ENCODE measurements around the gene COX7C. TPM values are rescaled to one million over a fixed set of nuclear protein-coding genes. Genes with fewer than 3 reads are reported as not detected.

COX7C gene
- total RNA-seq, 1 donor from 2014 or later: 617 TPM

DNA sequence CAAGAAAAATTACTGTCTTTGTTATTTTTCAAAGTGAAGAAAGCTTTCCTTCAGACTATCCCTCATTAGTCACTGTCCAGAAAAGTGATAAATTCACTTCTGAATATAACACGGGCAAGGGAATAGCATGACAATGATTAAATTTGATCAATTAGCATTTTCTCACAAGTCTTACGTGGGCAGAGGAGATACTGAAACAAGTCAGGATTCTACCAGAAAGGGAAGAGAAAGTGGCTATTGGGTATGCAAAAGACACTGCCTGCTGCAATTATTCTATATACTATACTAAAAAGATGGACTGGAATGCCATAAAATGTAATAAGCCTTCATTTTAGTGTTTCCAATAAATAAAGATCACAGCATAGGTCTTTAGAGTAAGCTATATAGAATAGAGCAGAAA is 7.4 kb downstream of the COX7C start:
- peaks cover 5% of the 10 kb centered on the region for H3K27me3 Mint-ChIP-seq
- TF ChIP-seq, protein P1, sequence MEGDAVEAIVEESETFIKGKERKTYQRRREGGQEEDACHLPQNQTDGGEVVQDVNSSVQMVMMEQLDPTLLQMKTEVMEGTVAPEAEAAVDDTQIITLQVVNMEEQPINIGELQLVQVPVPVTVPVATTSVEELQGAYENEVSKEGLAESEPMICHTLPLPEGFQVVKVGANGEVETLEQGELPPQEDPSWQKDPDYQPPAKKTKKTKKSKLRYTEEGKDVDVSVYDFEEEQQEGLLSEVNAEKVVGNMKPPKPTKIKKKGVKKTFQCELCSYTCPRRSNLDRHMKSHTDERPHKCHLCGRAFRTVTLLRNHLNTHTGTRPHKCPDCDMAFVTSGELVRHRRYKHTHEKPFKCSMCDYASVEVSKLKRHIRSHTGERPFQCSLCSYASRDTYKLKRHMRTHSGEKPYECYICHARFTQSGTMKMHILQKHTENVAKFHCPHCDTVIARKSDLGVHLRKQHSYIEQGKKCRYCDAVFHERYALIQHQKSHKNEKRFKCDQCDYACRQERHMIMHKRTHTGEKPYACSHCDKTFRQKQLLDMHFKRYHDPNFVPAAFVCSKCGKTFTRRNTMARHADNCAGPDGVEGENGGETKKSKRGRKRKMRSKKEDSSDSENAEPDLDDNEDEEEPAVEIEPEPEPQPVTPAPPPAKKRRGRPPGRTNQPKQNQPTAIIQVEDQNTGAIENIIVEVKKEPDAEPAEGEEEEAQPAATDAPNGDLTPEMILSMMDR (conservative IDR thresholded peaks at IDR 0.05): no peak
- H3K9me3 Mint-ChIP-seq: no peaks in the 10 kb centered on the region
- H3K36me3 Mint-ChIP-seq: peaks cover 26% of the 10 kb centered on the region
- no peak for DNase-seq (ENCODE audit: extremely low spot score, unreplicated experiment)
- H3K4me1 Mint-ChIP-seq (ENCODE audit: unreplicated experiment): peaks cover 2% of the 10 kb centered on the region
- H3K27ac Mint-ChIP-seq: no peak overlapping the region
- no peak overlapping the region for H3K4me3 Mint-ChIP-seq

DNA sequence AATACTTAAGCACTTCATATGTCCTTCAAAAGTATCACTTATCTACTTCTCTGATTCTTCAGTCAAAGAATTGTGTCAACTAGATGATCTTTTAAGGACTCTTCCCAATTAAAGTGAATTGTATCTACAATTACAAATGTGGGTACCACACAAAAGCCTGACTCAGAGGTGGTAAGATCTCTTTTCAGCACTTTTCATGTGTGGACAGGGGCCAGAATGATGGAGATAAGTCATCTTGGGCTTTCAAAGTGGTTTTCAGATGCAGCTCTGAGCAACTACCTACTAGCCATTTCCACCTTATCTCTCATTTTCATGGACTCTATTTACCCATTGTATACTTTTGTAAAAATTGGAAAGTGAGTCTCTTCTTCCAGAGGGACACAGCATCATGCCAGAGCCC is 8.4 kb downstream of the COX7C start:
- TF ChIP-seq, protein P1 (conservative IDR thresholded peaks at IDR 0.05): no peak
- Mint-ChIP-seq H3K27ac (no peak overlapping the region), H3K4me3 (no peak overlapping the region), H3K27me3 (peaks cover 5% of the 10 kb centered on the region), H3K4me1 (ENCODE audit: unreplicated experiment) (no peaks in the 10 kb centered on the region), H3K36me3 (peaks cover 16% of the 10 kb centered on the region), H3K9me3 (no peaks in the 10 kb centered on the region)
- no peak for DNase-seq (ENCODE audit: extremely low spot score, unreplicated experiment)

DNA sequence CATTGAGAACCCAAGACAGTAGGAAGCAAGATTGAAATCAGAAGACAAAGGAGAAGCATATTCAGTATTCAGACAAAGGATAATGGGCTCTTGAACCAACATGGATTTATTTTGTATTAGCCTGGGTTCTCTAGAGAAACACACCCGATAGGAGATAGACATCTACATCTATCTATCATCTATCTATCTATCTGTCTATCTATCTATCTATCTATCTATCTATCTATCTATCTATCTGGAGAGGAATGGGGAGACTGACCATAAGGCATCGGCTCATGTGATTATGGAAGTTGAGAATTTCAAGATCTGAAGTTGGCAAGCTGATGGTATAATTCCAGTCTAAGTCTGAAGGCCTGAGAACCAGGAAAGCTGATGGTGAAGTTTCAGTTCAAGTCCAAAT is 13.4 kb downstream of the COX7C start:
- no peak overlapping the region for H3K4me3 Mint-ChIP-seq
- TF ChIP-seq, protein P1 (conservative IDR thresholded peaks at IDR 0.05): no peak
- H3K9me3 Mint-ChIP-seq: no peaks in the 10 kb centered on the region
- no peaks in the 10 kb centered on the region for H3K36me3 Mint-ChIP-seq
- no peak overlapping the region for H3K27ac Mint-ChIP-seq
- peaks cover 5% of the 10 kb centered on the region for H3K27me3 Mint-ChIP-seq
- no peak for DNase-seq (ENCODE audit: extremely low spot score, unreplicated experiment)
- H3K4me1 Mint-ChIP-seq (ENCODE audit: unreplicated experiment): no peaks in the 10 kb centered on the region

DNA sequence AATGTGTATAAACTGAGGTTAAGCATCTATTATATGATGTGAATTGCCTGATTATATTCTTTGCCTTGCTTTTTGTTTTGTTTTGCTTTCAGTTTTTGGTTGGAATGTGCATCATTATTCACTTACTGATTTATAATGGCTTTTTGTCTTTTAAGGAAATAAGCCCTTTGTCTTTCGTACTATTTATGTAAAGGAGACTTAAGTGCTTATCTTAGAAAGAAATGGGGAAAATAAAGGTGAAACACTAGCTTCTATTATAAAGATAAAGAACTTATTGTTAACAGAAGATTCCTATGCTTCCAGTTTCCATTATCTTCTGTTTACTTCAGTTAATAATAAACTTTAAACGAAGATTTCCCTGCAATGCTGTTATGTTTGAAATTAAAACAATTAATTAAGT is 23.3 kb downstream of the COX7C start:
- TF ChIP-seq, protein P1 (conservative IDR thresholded peaks at IDR 0.05): no peak
- H3K4me1 Mint-ChIP-seq (ENCODE audit: unreplicated experiment): no peaks in the 10 kb centered on the region
- H3K9me3 Mint-ChIP-seq: no peaks in the 10 kb centered on the region
- H3K4me3 Mint-ChIP-seq: no peak overlapping the region
- H3K27me3 Mint-ChIP-seq: no peaks in the 10 kb centered on the region
- H3K36me3 Mint-ChIP-seq: no peaks in the 10 kb centered on the region
- no peak overlapping the region for H3K27ac Mint-ChIP-seq
- no peak for DNase-seq (ENCODE audit: extremely low spot score, unreplicated experiment)

DNA sequence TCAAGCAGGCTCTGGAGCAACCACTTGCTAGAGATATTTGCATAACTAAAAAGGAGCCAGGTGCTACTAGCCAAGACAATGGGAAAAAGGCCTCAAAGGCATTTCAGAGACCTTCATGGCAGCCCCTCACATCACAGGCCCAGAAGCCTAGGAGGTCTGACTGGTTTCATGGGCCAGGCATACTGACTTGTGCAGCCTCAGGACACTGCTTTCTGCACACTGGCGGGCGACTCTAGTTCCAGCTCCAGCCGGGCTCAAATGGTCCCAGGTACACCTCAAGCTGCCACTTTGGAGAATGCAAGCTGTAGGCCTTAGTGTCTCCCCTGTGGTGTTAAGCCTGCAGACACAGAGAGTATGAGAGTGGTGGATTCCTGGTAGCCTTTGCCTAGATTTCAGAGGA is 27.1 kb downstream of the COX7C start:
- DNase-seq (ENCODE audit: extremely low spot score, unreplicated experiment): no peak
- H3K27me3 Mint-ChIP-seq: no peaks in the 10 kb centered on the region
- no peak overlapping the region for H3K27ac Mint-ChIP-seq
- H3K9me3 Mint-ChIP-seq: no peaks in the 10 kb centered on the region
- TF ChIP-seq, protein P1 (conservative IDR thresholded peaks at IDR 0.05): no peak
- H3K4me1 Mint-ChIP-seq (ENCODE audit: unreplicated experiment): no peaks in the 10 kb centered on the region
- no peaks in the 10 kb centered on the region for H3K36me3 Mint-ChIP-seq
- no peak overlapping the region for H3K4me3 Mint-ChIP-seq

DNA sequence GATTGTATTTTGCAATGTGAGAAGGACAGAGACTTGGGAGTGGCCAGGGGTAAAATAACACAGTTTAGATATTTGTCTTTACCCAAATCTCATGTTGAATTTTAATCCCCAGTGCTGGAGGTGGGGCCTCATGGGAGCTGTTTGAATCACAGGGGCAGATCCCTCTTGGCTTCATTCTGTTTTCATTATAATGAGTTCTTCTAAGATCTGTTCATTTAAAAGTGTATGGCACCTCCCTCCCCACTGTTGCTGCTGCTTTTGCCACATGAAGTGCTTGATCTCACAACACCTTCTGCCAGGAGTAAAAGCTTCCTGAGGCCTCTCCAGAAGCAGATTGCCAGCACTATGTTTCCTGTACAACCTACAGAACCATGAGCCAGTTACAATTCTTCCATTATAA is 28.1 kb downstream of the COX7C start:
- H3K4me1 Mint-ChIP-seq (ENCODE audit: unreplicated experiment): no peaks in the 10 kb centered on the region
- H3K27me3 Mint-ChIP-seq: no peaks in the 10 kb centered on the region
- TF ChIP-seq, protein P1 (conservative IDR thresholded peaks at IDR 0.05): no peak
- H3K27ac Mint-ChIP-seq: no peak overlapping the region
- no peak for DNase-seq (ENCODE audit: extremely low spot score, unreplicated experiment)
- H3K4me3 Mint-ChIP-seq: no peak overlapping the region
- no peaks in the 10 kb centered on the region for H3K36me3 Mint-ChIP-seq
- no peaks in the 10 kb centered on the region for H3K9me3 Mint-ChIP-seq
